Liver (tissue), 9 donors: ENCODE results near the gene PRRG4. TPM values are rescaled to one million over a fixed set of nuclear protein-coding genes. Genes with fewer than 3 reads are reported as not detected.
"Not testable (repeated sequence)": the region's sequence is repeated elsewhere in the genome, so short reads cannot be mapped to it uniquely, and the experiment has no call there.

Experiments used
- DNase-seq: peaks from one replicate; pipeline ENCODE4 v3.0.0-alpha.2; 2017; ENCODE audit warnings: low spot score
- H3K27ac ChIP-seq, 2 donors: one replicate each; pipeline ENCODE4 v1.7.0; 2013; ENCODE audit warnings: inconsistent platforms in 2 of 2, low read length in 2 of 2, control low read depth in 1 of 2, low read depth in 1 of 2, mild to moderate bottlenecking in 1 of 2
- H3K27me3 ChIP-seq, 4 donors: one replicate each; pipeline versions ENCODE4 v1.6.1 to v1.7.0; 2013; ENCODE audit warnings: low read length in 3 of 4, inconsistent platforms in 1 of 4, mild to moderate bottlenecking in 1 of 4, moderate library complexity in 1 of 4; ENCODE audit not compliant: control insufficient read depth in 4 of 4, insufficient read depth in 4 of 4
- H3K36me3 ChIP-seq, 4 donors: one replicate each; pipeline versions ENCODE4 v1.6.1 to v1.7.0; 2013; ENCODE audit warnings: low read length in 3 of 4, mild to moderate bottlenecking in 3 of 4, low read depth in 1 of 4, moderate library complexity in 1 of 4; ENCODE audit not compliant: control insufficient read depth in 4 of 4, insufficient read depth in 3 of 4
- H3K4me1 ChIP-seq, 4 donors: one replicate each; pipeline versions ENCODE4 v1.6.1 to v1.7.0; 2013; ENCODE audit warnings: low read length in 3 of 4, mild to moderate bottlenecking in 3 of 4, moderate library complexity in 1 of 4; ENCODE audit not compliant: control insufficient read depth in 4 of 4, insufficient read depth in 4 of 4
- H3K4me3 ChIP-seq, 3 donors: one replicate each; pipeline versions ENCODE4 v1.6.1 to v1.7.0; 2013; ENCODE audit warnings: low read length in 3 of 3, control low read depth in 1 of 3, low read depth in 1 of 3, mild to moderate bottlenecking in 1 of 3
- H3K9ac ChIP-seq, 2 donors: one replicate each; pipeline ENCODE4 v1.7.0; 2013; ENCODE audit warnings: low read length in 2 of 2, mild to moderate bottlenecking in 2 of 2, moderate library complexity in 2 of 2, control low read depth in 1 of 2, low read depth in 1 of 2
- H3K9me3 ChIP-seq, 4 donors: one replicate each; pipeline versions ENCODE4 v1.6.1 to v1.7.0; 2013; ENCODE audit warnings: low read length in 3 of 4; ENCODE audit not compliant: control insufficient read depth in 4 of 4
- CTCF ChIP-seq: fragments of 150-350 bp; IDR thresholded peaks from 2 replicates; pipeline ENCODE4 v1.5.1; 2017; ENCODE audit warnings: improper control_type of control experiment, low read depth, low read length; ENCODE audit not compliant: missing input control
- GABPA ChIP-seq, 2 donors: IDR thresholded peaks in 1 of 2; conservative IDR thresholded peaks in 1 of 2; 2 replicates each; pipeline ENCODE4 v1.6.1; 2016; ENCODE audit warnings: antibody characterized with exemption in 2 of 2, mild to moderate bottlenecking in 1 of 2, moderate library complexity in 1 of 2
- HNF4A ChIP-seq, 2 donors: conservative IDR thresholded peaks; 2 replicates each; pipeline ENCODE4 v1.6.1; 2016; ENCODE audit warnings: antibody characterized with exemption in 2 of 2, mild to moderate bottlenecking in 2 of 2
- HNF4G ChIP-seq: IDR thresholded peaks from 2 replicates; pipeline ENCODE4 v1.6.1; 2016; ENCODE audit warnings: antibody characterized with exemption
- JUND ChIP-seq, 2 donors: IDR thresholded peaks; 2 replicates each; pipeline ENCODE4 v1.6.1; 2016; ENCODE audit warnings: antibody characterized with exemption in 2 of 2
- MAX ChIP-seq: IDR thresholded peaks from 2 replicates; pipeline ENCODE4 v1.6.1; 2016; ENCODE audit warnings: antibody characterized with exemption
- NR2F2 ChIP-seq: IDR thresholded peaks from 2 replicates; pipeline ENCODE4 v1.6.1; 2016; ENCODE audit warnings: antibody characterized with exemption
- RAD21 ChIP-seq, 2 donors: IDR thresholded peaks; 2 replicates each; pipeline ENCODE4 v1.6.1; 2016; ENCODE audit warnings: antibody characterized with exemption in 2 of 2, mild to moderate bottlenecking in 2 of 2
- RXRA ChIP-seq, 2 donors: IDR thresholded peaks; 2 replicates each; pipeline ENCODE4 v1.6.1; 2017 to 2018; ENCODE audit warnings: antibody characterized with exemption in 2 of 2, mild to moderate bottlenecking in 1 of 2
- SP1 ChIP-seq: IDR thresholded peaks from 2 replicates; pipeline ENCODE4 v1.6.1; 2018; ENCODE audit warnings: antibody characterized with exemption, mild to moderate bottlenecking
- YY1 ChIP-seq: IDR thresholded peaks from 2 replicates; pipeline ENCODE4 v1.6.1; 2016; ENCODE audit warnings: antibody characterized with exemption, mild to moderate bottlenecking
- ZBTB33 ChIP-seq: IDR thresholded peaks from 2 replicates; pipeline ENCODE4 v1.6.1; 2016; ENCODE audit warnings: antibody characterized with exemption
- WGBS: extraction: QIAGEN DNeasy Blood & Tissue Kit; methylation state at CpG from one replicate; pipeline ENCODE4 v1.1.7; 2013; 5-methylcytosine and 5-hydroxymethylcytosine counted together
- polyA plus RNA-seq, 2 donors: library from polyadenylated mRNA; stranded (reverse) in 1 of 2; unstranded in 1 of 2; fragments of 200-250 nt in 1 of 2; fragments of >200 nt in 1 of 2; fragmentation: Nextera tagmentation in 1 of 2; extraction: Ambion mirVana in 1 of 2; gene quantifications; one replicate each; pipeline versions ENCODE4 v1.2.1 to v1.2.3, GENCODE V29; 2013 to 2015
- total RNA-seq, 2 donors: library from RNA; depleted of rRNA; stranded (reverse); fragments of >200 nt; gene quantifications; one replicate each; pipeline ENCODE4 v1.2.3, GENCODE V29; 2014
- TF ChIP-seq, protein P1 (sequence below): IDR thresholded peaks from 2 replicates; pipeline ENCODE4 v1.6.1; 2016; ENCODE audit warnings: antibody characterized with exemption
- TF ChIP-seq, protein P2 (sequence below): IDR thresholded peaks from 2 replicates; pipeline ENCODE4 v1.6.1; 2016; ENCODE audit warnings: antibody characterized with exemption, mild to moderate bottlenecking
- donor health status: healthy.
- donor health status: healthy.
- donor health status: healthy.
- donor health status: healthy.
- donor health status: healthy.

Gene PRRG4
- total and polyA plus RNA-seq, 4 donors: 3.4 to 12.0 (median 5.9) TPM

- no peak for TF ChIP-seq ZBTB33
- peak; percentile 72 to 74 for TF ChIP-seq HNF4A (conservative IDR thresholded peaks at IDR 0.05)
- peak; percentile 55 for TF ChIP-seq MAX
- peak; percentile 59 for TF ChIP-seq YY1
- TF ChIP-seq, protein P1, sequence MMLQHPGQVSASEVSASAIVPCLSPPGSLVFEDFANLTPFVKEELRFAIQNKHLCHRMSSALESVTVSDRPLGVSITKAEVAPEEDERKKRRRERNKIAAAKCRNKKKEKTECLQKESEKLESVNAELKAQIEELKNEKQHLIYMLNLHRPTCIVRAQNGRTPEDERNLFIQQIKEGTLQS: peak; percentile 92
These were observed 56.5 kb downstream of the PRRG4 start (continued) for GRCh38 chr11:32886180-32886579.

- DNase-seq, H3K9ac ChIP-seq, H3K27ac ChIP-seq, H3K9me3 ChIP-seq, H3K36me3 ChIP-seq, H3K4me3 ChIP-seq, H3K27me3 ChIP-seq: not testable (repeated sequence)
- WGBS: 97% methylated on average over 20 of the region's 20 CpGs
- peaks cover 0 to 40% (median 10%) of the 10 kb centered on the region in 4 donors for H3K4me1 ChIP-seq
These were observed 58.1 kb downstream of the PRRG4 start for GRCh38 chr11:32887707-32888383.

- H3K9me3 ChIP-seq, H3K36me3 ChIP-seq, DNase-seq, H3K9ac ChIP-seq, H3K4me3 ChIP-seq, H3K27ac ChIP-seq, H3K27me3 ChIP-seq: not testable (repeated sequence)
- 96% methylated on average over 17 of the region's 17 CpGs for WGBS
- H3K4me1 ChIP-seq: peaks cover 0 to 40% (median 10%) of the 10 kb centered on the region in 4 donors
These were observed 58.6 kb downstream of the PRRG4 start for GRCh38 chr11:32888384-32888710.

DNA sequence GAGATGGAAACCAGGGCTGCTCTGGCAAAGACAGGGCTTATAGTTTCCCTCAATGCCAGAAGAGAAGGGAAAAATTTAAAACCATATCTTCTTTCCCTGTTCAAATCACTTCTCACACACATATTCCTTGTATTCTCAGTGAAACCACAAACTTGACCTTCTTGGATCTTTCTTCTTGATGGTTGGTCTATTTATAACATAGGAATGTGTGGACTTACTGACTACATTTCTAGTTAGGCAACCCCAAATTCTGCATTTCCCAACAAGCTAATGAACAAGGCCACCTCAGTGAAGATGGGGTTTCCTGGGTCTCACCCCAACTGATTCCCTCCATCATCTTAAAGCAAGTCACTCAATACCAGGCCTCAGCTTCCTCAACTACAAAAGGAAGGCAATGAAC, 59.1 kb downstream of the PRRG4 start:
- Histone ChIP-seq H3K4me3 (no peak overlapping the region), H3K9me3 (no peaks in the 10 kb centered on the region), H3K9ac (no peak overlapping the region), H3K27ac (no peak overlapping the region), H3K27me3 (no peaks in the 10 kb centered on the region), H3K4me1 (peaks cover 0 to 35% (median 10%) of the 10 kb centered on the region in 4 donors), H3K36me3 (no peaks in the 10 kb centered on the region)
- DNase-seq: no peak
- TF ChIP-seq HNF4G: no peak
- TF ChIP-seq, protein P1: no peak
- TF ChIP-seq, protein P2, sequence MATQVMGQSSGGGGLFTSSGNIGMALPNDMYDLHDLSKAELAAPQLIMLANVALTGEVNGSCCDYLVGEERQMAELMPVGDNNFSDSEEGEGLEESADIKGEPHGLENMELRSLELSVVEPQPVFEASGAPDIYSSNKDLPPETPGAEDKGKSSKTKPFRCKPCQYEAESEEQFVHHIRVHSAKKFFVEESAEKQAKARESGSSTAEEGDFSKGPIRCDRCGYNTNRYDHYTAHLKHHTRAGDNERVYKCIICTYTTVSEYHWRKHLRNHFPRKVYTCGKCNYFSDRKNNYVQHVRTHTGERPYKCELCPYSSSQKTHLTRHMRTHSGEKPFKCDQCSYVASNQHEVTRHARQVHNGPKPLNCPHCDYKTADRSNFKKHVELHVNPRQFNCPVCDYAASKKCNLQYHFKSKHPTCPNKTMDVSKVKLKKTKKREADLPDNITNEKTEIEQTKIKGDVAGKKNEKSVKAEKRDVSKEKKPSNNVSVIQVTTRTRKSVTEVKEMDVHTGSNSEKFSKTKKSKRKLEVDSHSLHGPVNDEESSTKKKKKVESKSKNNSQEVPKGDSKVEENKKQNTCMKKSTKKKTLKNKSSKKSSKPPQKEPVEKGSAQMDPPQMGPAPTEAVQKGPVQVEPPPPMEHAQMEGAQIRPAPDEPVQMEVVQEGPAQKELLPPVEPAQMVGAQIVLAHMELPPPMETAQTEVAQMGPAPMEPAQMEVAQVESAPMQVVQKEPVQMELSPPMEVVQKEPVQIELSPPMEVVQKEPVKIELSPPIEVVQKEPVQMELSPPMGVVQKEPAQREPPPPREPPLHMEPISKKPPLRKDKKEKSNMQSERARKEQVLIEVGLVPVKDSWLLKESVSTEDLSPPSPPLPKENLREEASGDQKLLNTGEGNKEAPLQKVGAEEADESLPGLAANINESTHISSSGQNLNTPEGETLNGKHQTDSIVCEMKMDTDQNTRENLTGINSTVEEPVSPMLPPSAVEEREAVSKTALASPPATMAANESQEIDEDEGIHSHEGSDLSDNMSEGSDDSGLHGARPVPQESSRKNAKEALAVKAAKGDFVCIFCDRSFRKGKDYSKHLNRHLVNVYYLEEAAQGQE: no peak
- TF ChIP-seq YY1: no peak
- TF ChIP-seq RAD21 (IDR thresholded peaks at IDR 0.05): no peak
- no peak for TF ChIP-seq RXRA (IDR thresholded peaks at IDR 0.05)
- TF ChIP-seq MAX: no peak
- no peak for TF ChIP-seq ZBTB33
- no peak for TF ChIP-seq SP1
- TF ChIP-seq GABPA (IDR thresholded peaks at IDR 0.05 in 1 of 2, conservative IDR thresholded peaks at IDR 0.05 in 1 of 2): no peak
- no peak for TF ChIP-seq CTCF
- TF ChIP-seq JUND (IDR thresholded peaks at IDR 0.05): no peak
- TF ChIP-seq NR2F2: no peak
- no peak for TF ChIP-seq HNF4A (conservative IDR thresholded peaks at IDR 0.05)
